ENCODE data around the gene COA1.

COA1 gene

GRCh38 chr7:43761382-43761781 is 32.1 kb upstream of the COA1 start:
- TF ChIP-seq GATA3 (IDR thresholded peaks at IDR 0.05; ENCODE audit: low read depth, low read length) = no peak
- TF ChIP-seq GATA2 (IDR thresholded peaks at IDR 0.05; ENCODE audit: low read depth, low read length) = no peak

DNA sequence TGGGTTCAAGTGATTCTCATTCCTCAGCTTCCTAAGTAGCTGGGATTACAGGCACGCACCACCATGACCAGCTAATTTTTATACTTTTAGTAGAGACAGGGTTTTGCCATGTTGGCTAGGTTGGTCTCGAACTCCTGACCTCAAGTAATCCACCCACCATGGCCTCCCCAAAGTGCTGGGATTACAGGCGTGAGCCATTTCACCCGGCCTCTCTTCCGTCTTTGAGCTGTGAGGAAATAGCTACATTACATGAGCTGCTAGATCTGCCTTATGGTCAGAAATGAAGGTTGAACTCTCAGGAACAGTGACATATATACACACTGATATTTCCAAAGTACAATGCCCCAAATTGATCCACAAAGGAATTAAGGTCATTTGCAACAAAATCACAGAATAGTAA is 31.5 kb upstream of the COA1 start:
- TF ChIP-seq GATA2 (IDR thresholded peaks at IDR 0.05; ENCODE audit: low read depth, low read length) (no peak), GATA3 (IDR thresholded peaks at IDR 0.05; ENCODE audit: low read depth, low read length) (no peak)

DNA sequence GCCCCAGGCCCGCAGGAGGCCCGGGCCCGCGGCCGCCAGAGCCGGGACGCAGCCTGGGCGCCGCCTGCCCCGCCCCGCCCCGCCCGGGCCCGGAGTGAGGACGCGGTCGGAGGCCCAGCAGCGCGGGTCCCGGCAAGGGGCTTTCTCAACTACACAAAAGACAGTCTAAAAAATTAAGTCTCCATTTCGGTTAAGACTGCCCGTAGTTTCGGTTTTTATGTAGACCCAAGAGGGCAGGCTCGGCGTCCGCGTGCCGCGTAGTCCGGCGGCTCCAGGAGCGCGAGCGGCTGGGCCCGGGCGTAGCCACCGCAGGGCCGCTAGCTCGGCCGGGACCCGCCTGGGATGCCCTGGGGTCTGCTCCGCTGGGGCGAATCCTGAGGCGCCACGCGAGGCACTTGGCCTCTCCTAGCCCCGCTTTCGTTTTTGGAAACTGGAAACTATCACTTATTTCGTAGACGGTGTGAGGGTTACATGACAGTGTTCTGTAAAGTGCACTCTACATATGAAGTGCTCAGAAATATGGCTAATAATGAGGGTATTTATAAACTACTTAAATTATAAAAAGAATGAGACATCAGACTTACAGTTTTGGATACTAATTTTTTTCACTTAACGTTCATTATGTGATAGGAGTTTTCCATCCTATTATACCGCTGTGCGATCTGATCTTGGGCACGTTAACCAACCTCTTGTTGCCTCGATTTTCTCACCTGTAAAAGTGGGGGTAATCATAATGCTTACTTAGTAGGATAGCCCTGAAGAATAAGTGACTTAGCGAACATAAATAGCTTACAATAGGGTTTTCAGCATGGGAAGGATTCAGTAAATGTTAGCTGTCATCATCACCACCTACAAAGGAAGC is 29.7 kb upstream of the COA1 start:
- TF ChIP-seq GATA3 (IDR thresholded peaks at IDR 0.05; ENCODE audit: low read depth, low read length) (no peak), GATA2 (IDR thresholded peaks at IDR 0.05; ENCODE audit: low read depth, low read length) (no peak)

- TF ChIP-seq GATA3 (IDR thresholded peaks at IDR 0.05; ENCODE audit: low read depth, low read length) (no peak), GATA2 (IDR thresholded peaks at IDR 0.05; ENCODE audit: low read depth, low read length) (no peak)
These were observed 28.9 kb upstream of the COA1 start, which contains the start of gene BLVRA for GRCh38 chr7:43758029-43758821. TSS of gene BLVRA (plus strand) at chr7:43758680. CDS start at chr7:43771159, 12,479 bp downstream.

DNA sequence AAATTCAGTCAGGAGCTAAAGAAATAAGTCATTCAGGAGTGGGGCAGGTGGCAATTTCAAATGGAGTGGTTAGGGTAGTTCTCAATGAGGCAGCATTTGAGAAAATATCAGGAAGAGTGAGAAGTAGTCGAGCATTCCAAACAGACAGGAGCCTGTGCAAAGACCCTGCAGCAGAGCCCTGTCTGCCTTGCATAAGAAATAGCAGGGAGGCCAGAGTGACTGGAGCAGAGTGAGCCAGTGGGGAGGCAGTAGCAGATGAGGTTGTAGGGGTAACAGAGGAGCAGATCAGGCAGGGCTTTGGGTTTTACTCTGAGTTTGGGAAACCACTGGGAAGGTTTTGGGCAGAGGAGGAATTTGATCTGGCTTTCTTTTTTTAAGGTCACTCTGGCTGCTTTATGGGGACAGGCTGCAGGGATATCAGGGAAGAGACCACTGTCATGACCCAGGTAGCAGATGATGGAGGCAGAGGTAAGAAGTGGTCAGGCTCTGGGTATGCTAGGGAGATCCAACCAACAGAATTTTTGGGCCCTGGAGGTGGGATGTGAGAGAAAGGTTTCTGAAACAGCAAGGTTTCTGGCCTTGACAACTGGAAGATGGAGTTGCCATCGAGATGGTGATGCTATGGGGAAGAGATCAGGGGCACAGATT is 27.9 kb upstream of the COA1 start:
- no peak for TF ChIP-seq GATA3 (IDR thresholded peaks at IDR 0.05; ENCODE audit: low read depth, low read length)

- no peak for TF ChIP-seq GATA2 (IDR thresholded peaks at IDR 0.05; ENCODE audit: low read depth, low read length)
- no peak for TF ChIP-seq GATA3 (IDR thresholded peaks at IDR 0.05; ENCODE audit: low read depth, low read length)
These were observed 27.2 kb upstream of the COA1 start for GRCh38 chr7:43756368-43757072.

GRCh38 chr7:43754596-43754995 is 25.3 kb upstream of the COA1 start:
- TF ChIP-seq GATA2 (IDR thresholded peaks at IDR 0.05; ENCODE audit: low read depth, low read length) (no peak), GATA3 (IDR thresholded peaks at IDR 0.05; ENCODE audit: low read depth, low read length) (no peak)

- no peak for TF ChIP-seq GATA3 (IDR thresholded peaks at IDR 0.05; ENCODE audit: low read depth, low read length)
- no peak for TF ChIP-seq GATA2 (IDR thresholded peaks at IDR 0.05; ENCODE audit: low read depth, low read length)
These were observed 24.5 kb upstream of the COA1 start for GRCh38 chr7:43753843-43754242.

GRCh38 chr7:43753271-43753810 is 24.0 kb upstream of the COA1 start:
- TF ChIP-seq GATA3 (IDR thresholded peaks at IDR 0.05; ENCODE audit: low read depth, low read length) = no peak
- no peak for TF ChIP-seq GATA2 (IDR thresholded peaks at IDR 0.05; ENCODE audit: low read depth, low read length)

- TF ChIP-seq GATA3 (IDR thresholded peaks at IDR 0.05; ENCODE audit: low read depth, low read length) (no peak), GATA2 (IDR thresholded peaks at IDR 0.05; ENCODE audit: low read depth, low read length) (no peak)
These were observed 23.1 kb upstream of the COA1 start for GRCh38 chr7:43752411-43752810.

- TF ChIP-seq GATA2 (IDR thresholded peaks at IDR 0.05; ENCODE audit: low read depth, low read length) = no peak
- TF ChIP-seq GATA3 (IDR thresholded peaks at IDR 0.05; ENCODE audit: low read depth, low read length) = no peak
These were observed 20.9 kb upstream of the COA1 start for GRCh38 chr7:43750016-43750887.

- no peak for TF ChIP-seq GATA2 (IDR thresholded peaks at IDR 0.05; ENCODE audit: low read depth, low read length)
- no peak for TF ChIP-seq GATA3 (IDR thresholded peaks at IDR 0.05; ENCODE audit: low read depth, low read length)
These were observed 20.1 kb upstream of the COA1 start for GRCh38 chr7:43749383-43749940.
